Left renal pelvis (tissue), 4 donors: ENCODE data around the gene TRIM41. TPM values are rescaled to one million over a fixed set of nuclear protein-coding genes. Genes with fewer than 3 reads are reported as not detected.

ENCODE experiments used
- DNase-seq, 4 donors: peaks; one replicate each; pipeline ENCODE4 v3.0.0-alpha.2; 2013; ENCODE audit warnings: low read depth in 4 of 4, low spot score in 3 of 4
- polyA plus RNA-seq, 4 donors: library from polyadenylated mRNA; unstranded; fragments of 120-200 nt; gene quantifications; one replicate each; pipeline ENCODE4 v1.2.1, GENCODE V29; 2013; ENCODE audit not compliant: insufficient read length in 4 of 4

Gene TRIM41
- polyA plus RNA-seq, 4 donors = 21.0 to 39.0 (median 31.6) TPM

- no peak for DNase-seq
Measured at GRCh38 chr5:181229996-181230395, 6.9 kb downstream of the TRIM41 start.

- no peak for DNase-seq
Measured at GRCh38 chr5:181230551-181230950, 7.5 kb downstream of the TRIM41 start.

- no peak for DNase-seq
Measured at GRCh38 chr5:181231432-181231831, 8.4 kb downstream of the TRIM41 start.

GRCh38 chr5:181232593-181232992, 9.5 kb downstream of the TRIM41 start:
- no peak for DNase-seq

GRCh38 chr5:181233088-181233800, 10.2 kb downstream of the TRIM41 start:
- DNase-seq = no peak

- no peak for DNase-seq
Measured at GRCh38 chr5:181233801-181234454, 10.8 kb downstream of the TRIM41 start.

GRCh38 chr5:181234455-181235306, 11.6 kb downstream of the TRIM41 start:
- DNase-seq = no peak

- DNase-seq = no peak
Measured at GRCh38 chr5:181235323-181235688, 12.2 kb downstream of the TRIM41 start.

- DNase-seq = no peak
Measured at GRCh38 chr5:181235689-181236366, 12.7 kb downstream of the TRIM41 start.

- no peak for DNase-seq
Measured at GRCh38 chr5:181236471-181236870, 13.4 kb downstream of the TRIM41 start.

- DNase-seq = no peak
Measured at GRCh38 chr5:181236954-181237641, 14.0 kb downstream of the TRIM41 start.

GRCh38 chr5:181237729-181238385, 14.8 kb downstream of the TRIM41 start:
- DNase-seq = no peak

- DNase-seq = no peak
Measured at GRCh38 chr5:181239062-181239663, 16.1 kb downstream of the TRIM41 start.

GRCh38 chr5:181241393-181241975, 18.4 kb downstream of the TRIM41 start:
- DNase-seq = no peak

GRCh38 chr5:181242031-181242451, 19.0 kb downstream of the TRIM41 start:
- DNase-seq = no peak

- no peak for DNase-seq
Measured at GRCh38 chr5:181243018-181243563, 20.0 kb downstream of the TRIM41 start.

- peak; percentile 89 to 94 (median 92) for DNase-seq
Measured at GRCh38 chr5:181243564-181244343, 20.7 kb downstream of the TRIM41 start, which contains the start of gene RACK1. RACK1 (minus strand) TSS chr5:181243906; CDS start chr5:181243800, 106 bp downstream.
